ENCODE results near the gene AK9. TPM values are rescaled to one million over a fixed set of nuclear protein-coding genes. Genes with fewer than 3 reads are reported as not detected.

AK9 gene
- total and polyA plus RNA-seq, 2 experiments from 2014 or later: 10.1 to 15.2 TPM

DNA sequence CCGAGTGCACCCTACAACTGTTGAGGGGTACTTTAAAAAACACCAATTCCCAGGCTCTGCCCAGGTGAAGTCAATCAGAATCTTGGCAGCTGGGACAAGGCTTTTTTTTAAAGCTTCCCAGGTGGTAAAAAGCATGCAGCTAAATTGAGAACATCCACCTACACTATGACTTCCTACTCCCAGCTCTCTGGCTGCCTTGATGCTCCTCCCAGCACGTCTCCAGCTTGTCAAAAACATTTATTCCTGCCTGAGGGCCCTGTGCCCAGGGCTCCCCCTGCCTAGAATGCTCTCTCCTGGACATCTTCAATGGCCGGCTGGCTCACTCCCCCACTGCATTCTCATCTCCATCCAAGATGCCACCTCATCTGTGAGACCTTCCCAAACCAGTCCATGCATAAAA lies 217.9 kb downstream of the AK9 start:
- H3K36me3 ChIP-seq (replicated peaks; ENCODE audit: insufficient read depth, low read depth): no peaks in the 10 kb centered on the region
- H3K9me3 ChIP-seq (ENCODE audit: low read depth): no peaks in the 10 kb centered on the region
- no peak for TF ChIP-seq EZH2 (IDR thresholded peaks at IDR 0.05; ENCODE audit: borderline replicate concordance)
- H3K4me1 ChIP-seq (ENCODE audit: insufficient read depth): peaks cover 11% of the 10 kb centered on the region
- H3K4me3 ChIP-seq: no peak overlapping the region
- no peak overlapping the region for H3K4me2 ChIP-seq
- WGBS (ENCODE audit: low lambda C conversion rate, missing lambda C conversion rate): 98% methylated on average over 3 of the region's 3 CpGs
- peaks cover 38% of the 10 kb centered on the region for H3K79me2 ChIP-seq
- no peaks in the 10 kb centered on the region for H4K20me1 ChIP-seq (ENCODE audit: insufficient read depth, poor library complexity, severe bottlenecking)
- no peak overlapping the region for H3K27ac ChIP-seq
- H3K27me3 ChIP-seq: no peaks in the 10 kb centered on the region
- no peak for DNase-seq (ENCODE audit: low spot score)
- H2AFZ ChIP-seq: no peak overlapping the region
- H3K9me2 ChIP-seq (replicated peaks; ENCODE audit: insufficient read depth): no peaks in the 10 kb centered on the region

DNA sequence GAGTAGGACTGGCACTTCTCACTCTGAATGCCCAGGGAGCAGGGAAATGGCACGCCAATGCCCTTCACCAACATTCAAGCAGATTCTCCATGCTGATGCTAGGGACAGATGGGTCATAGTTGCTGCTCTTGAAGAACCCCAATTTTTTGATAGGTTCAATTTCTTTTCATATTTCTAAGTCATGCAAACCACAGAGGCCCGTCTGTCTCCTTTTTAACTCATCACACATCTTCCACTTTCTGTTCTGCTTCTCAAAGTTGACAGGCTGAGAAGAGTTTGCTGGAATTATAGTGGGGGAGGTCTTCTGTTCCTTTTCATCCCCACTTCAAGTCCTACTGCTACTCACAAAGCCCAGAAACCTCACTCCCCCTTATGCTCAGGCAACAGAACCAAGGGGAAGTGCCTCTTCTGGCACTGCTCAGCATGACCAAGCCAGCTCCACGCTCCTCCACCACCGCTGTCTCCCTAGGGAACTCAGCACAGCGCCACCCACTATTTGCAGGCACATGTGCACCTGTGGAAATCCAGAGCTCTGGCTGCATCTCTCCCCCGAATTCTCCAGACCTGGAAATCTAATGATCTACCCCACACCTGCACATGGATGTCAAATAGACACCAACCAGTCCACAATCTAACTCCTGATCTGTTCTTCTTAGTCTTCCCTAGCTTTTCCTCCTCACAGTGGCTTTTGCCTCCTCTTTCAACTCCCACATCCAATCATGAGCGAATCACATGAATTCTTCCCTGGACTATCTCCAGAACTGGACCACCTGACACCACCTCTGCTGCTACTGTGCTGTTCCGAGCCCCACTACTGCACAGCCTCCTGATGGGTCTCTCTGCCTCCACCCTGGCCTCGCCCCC lies 218.6 kb downstream of the AK9 start:
- TF ChIP-seq EZH2 (IDR thresholded peaks at IDR 0.05; ENCODE audit: borderline replicate concordance): no peak
- no peaks in the 10 kb centered on the region for H3K9me2 ChIP-seq (replicated peaks; ENCODE audit: insufficient read depth)
- H3K9me3 ChIP-seq (ENCODE audit: low read depth): no peaks in the 10 kb centered on the region
- H3K4me2 ChIP-seq: no peak overlapping the region
- no peaks in the 10 kb centered on the region for H3K36me3 ChIP-seq (replicated peaks; ENCODE audit: insufficient read depth, low read depth)
- DNase-seq (ENCODE audit: low spot score): no peak
- no peak overlapping the region for H3K4me3 ChIP-seq
- WGBS (ENCODE audit: low lambda C conversion rate, missing lambda C conversion rate): 97% methylated on average over 9 of the region's 9 CpGs
- no peaks in the 10 kb centered on the region for H3K27me3 ChIP-seq
- peaks cover 4% of the 10 kb centered on the region for H3K4me1 ChIP-seq (ENCODE audit: insufficient read depth)
- H4K20me1 ChIP-seq (ENCODE audit: insufficient read depth, poor library complexity, severe bottlenecking): no peaks in the 10 kb centered on the region
- H3K79me2 ChIP-seq: peaks cover 34% of the 10 kb centered on the region
- no peak overlapping the region for H3K27ac ChIP-seq
- H2AFZ ChIP-seq: no peak overlapping the region

DNA sequence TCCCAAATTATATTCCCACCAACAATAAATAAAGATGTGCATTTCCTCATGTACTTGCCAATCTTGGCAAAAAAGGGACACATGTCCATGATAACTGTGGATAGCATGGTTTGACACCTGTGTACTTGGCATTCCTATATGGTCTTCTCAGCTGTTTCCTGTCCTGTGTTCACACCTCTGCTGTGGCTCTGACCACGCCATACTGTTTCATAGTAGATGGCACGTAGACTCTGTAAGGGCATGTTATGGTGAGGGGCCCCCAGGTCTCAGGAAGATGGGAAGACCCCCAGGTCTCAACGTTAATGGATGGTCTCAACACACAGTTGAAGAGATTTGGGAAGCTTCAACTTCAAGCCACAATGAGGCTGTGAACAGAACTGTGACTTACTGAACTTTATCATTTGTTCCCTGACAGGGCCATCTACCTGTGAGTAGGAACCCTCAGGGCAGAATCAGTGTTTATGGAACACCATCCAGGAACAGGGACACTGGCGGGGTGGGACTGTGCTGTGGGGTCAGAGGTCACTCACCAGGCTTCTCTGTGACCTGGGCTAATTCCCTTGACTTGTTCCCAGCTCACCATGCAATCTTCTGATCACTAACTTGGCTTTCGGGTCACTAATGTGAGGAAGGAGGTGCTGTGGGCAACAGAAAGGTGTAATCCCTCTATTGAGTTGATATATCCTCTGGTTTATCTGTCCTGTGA lies 219.7 kb downstream of the AK9 start:
- Histone ChIP-seq H3K4me1 (ENCODE audit: insufficient read depth) (no peaks in the 10 kb centered on the region), H3K27me3 (no peaks in the 10 kb centered on the region), H3K4me2 (no peak overlapping the region), H3K4me3 (no peak overlapping the region), H3K36me3 (replicated peaks; ENCODE audit: insufficient read depth, low read depth) (no peaks in the 10 kb centered on the region), H3K9me3 (ENCODE audit: low read depth) (no peaks in the 10 kb centered on the region), H4K20me1 (ENCODE audit: insufficient read depth, poor library complexity, severe bottlenecking) (no peaks in the 10 kb centered on the region), H3K79me2 (peaks cover 23% of the 10 kb centered on the region), H3K9me2 (replicated peaks; ENCODE audit: insufficient read depth) (no peaks in the 10 kb centered on the region), H2AFZ (no peak overlapping the region), H3K27ac (no peak overlapping the region)
- no peak for DNase-seq (ENCODE audit: low spot score)
- no peak for TF ChIP-seq EZH2 (IDR thresholded peaks at IDR 0.05; ENCODE audit: borderline replicate concordance)
- 87% methylated on average over 5 of the region's 5 CpGs for WGBS (ENCODE audit: low lambda C conversion rate, missing lambda C conversion rate)

DNA sequence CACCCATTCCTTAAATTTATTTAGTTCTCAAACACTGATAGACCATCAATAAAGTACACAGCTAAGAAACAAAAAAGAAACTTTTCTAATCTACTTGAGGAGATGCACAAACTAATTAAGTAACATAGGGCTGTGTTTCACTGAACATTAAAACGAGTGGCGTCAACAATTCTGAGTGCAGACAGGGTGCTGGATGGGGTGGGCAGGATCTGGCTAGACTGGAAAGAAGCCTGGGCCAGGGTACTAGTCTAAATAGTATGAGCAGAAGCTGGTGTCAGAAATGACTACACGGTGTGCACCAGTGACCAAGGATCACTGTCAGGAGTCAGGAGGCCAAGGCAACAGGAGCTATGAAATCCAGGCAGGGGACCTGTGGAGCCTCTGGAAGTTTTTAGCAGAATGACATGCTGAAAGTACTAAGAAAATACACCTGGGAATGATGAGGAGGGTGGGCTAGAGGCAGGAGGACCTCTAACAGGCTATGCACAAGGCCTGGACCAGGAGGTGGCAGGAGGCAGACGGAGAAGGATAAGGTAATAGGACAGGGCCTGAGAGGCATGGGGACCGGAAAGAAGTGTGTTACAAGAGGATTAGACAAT lies 221.3 kb downstream of the AK9 start:
- H3K9me2 ChIP-seq (replicated peaks; ENCODE audit: insufficient read depth): no peaks in the 10 kb centered on the region
- H4K20me1 ChIP-seq (ENCODE audit: insufficient read depth, poor library complexity, severe bottlenecking): no peaks in the 10 kb centered on the region
- H3K36me3 ChIP-seq (replicated peaks; ENCODE audit: insufficient read depth, low read depth): no peaks in the 10 kb centered on the region
- no peak overlapping the region for H3K4me3 ChIP-seq
- TF ChIP-seq EZH2 (IDR thresholded peaks at IDR 0.05; ENCODE audit: borderline replicate concordance): no peak
- no peak for TF ChIP-seq EZH2phosphoT487 (IDR thresholded peaks at IDR 0.05; ENCODE audit: low read depth, severe bottlenecking, unreplicated experiment)
- TF ChIP-seq, protein P1, sequence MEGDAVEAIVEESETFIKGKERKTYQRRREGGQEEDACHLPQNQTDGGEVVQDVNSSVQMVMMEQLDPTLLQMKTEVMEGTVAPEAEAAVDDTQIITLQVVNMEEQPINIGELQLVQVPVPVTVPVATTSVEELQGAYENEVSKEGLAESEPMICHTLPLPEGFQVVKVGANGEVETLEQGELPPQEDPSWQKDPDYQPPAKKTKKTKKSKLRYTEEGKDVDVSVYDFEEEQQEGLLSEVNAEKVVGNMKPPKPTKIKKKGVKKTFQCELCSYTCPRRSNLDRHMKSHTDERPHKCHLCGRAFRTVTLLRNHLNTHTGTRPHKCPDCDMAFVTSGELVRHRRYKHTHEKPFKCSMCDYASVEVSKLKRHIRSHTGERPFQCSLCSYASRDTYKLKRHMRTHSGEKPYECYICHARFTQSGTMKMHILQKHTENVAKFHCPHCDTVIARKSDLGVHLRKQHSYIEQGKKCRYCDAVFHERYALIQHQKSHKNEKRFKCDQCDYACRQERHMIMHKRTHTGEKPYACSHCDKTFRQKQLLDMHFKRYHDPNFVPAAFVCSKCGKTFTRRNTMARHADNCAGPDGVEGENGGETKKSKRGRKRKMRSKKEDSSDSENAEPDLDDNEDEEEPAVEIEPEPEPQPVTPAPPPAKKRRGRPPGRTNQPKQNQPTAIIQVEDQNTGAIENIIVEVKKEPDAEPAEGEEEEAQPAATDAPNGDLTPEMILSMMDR (IDR thresholded peaks at IDR 0.05; ENCODE audit: poor library complexity): no peak
- no peaks in the 10 kb centered on the region for H3K4me1 ChIP-seq (ENCODE audit: insufficient read depth)
- peaks cover 10% of the 10 kb centered on the region for H3K79me2 ChIP-seq
- H3K9me3 ChIP-seq (ENCODE audit: low read depth): no peaks in the 10 kb centered on the region
- H3K27me3 ChIP-seq: no peaks in the 10 kb centered on the region
- no peak overlapping the region for H3K27ac ChIP-seq
- DNase-seq (ENCODE audit: low spot score): no peak
- no peak overlapping the region for H2AFZ ChIP-seq
- no peak overlapping the region for H3K4me2 ChIP-seq
- 93% methylated on average over 5 of the region's 5 CpGs for WGBS (ENCODE audit: low lambda C conversion rate, missing lambda C conversion rate)

Data from hepatocyte (in vitro differentiated cells).